Measurements from ENCODE around the gene AOAH.
"Not testable (repeated sequence)": the region's sequence is repeated elsewhere in the genome, so short reads cannot be mapped to it uniquely, and the experiment has no call there.

Gene AOAH

GRCh38 chr7:36496576-36496975, 227.7 kb downstream of the AOAH start:
- Histone ChIP-seq H3K4me3 (ENCODE audit: low read depth in 1 of 2, low read length in 2 of 2) (no peak overlapping the region), H3K27me3 (ENCODE audit: insufficient read depth, low read length, poor library complexity) (no peaks in the 10 kb centered on the region), H3K9ac (ENCODE audit: low read depth, low read length) (no peak overlapping the region), H3K9me3 (ENCODE audit: insufficient read depth, low read length, severe bottlenecking) (no peaks in the 10 kb centered on the region), H4K20me1 (ENCODE audit: insufficient read depth, low read length) (no peaks in the 10 kb centered on the region), H3K4me2 (ENCODE audit: insufficient read depth, low read length) (no peak overlapping the region), H3K36me3 (ENCODE audit: insufficient read depth, low read length) (no peaks in the 10 kb centered on the region), H3K4me1 (ENCODE audit: insufficient read depth, low read length) (no peaks in the 10 kb centered on the region), H2AFZ (ENCODE audit: low read depth, low read length) (no peak overlapping the region), H3K27ac (ENCODE audit: low read length) (no peak overlapping the region), H3K79me2 (ENCODE audit: insufficient read depth, low read length) (no peaks in the 10 kb centered on the region)
- DNase-seq (no peak), ATAC-seq (ENCODE audit: insufficient read depth, low read depth) (no peak)
- TF ChIP-seq EZH2 (IDR thresholded peaks at IDR 0.05; ENCODE audit: borderline replicate concordance, low read depth, low read length, severe bottlenecking), result no peak
- no peak for TF ChIP-seq CTCF (IDR thresholded peaks at IDR 0.05; ENCODE audit: borderline replicate concordance, extremely low read depth, low read length, poor library complexity, severe bottlenecking)

- DNase-seq, result no peak
- Histone ChIP-seq H3K4me2 (ENCODE audit: insufficient read depth, low read length) (no peak overlapping the region), H3K9ac (ENCODE audit: low read depth, low read length) (no peak overlapping the region), H3K27me3 (ENCODE audit: insufficient read depth, low read length, poor library complexity) (no peaks in the 10 kb centered on the region), H3K4me1 (ENCODE audit: insufficient read depth, low read length) (no peaks in the 10 kb centered on the region), H3K36me3 (ENCODE audit: insufficient read depth, low read length) (no peaks in the 10 kb centered on the region), H3K27ac (ENCODE audit: low read length) (no peak overlapping the region), H3K4me3 (ENCODE audit: low read depth in 1 of 2, low read length in 2 of 2) (no peak overlapping the region), H3K9me3 (ENCODE audit: insufficient read depth, low read length, severe bottlenecking) (no peaks in the 10 kb centered on the region), H2AFZ (ENCODE audit: low read depth, low read length) (no peak overlapping the region), H4K20me1 (ENCODE audit: insufficient read depth, low read length) (no peaks in the 10 kb centered on the region), H3K79me2 (ENCODE audit: insufficient read depth, low read length) (no peaks in the 10 kb centered on the region)
- ATAC-seq (ENCODE audit: insufficient read depth, low read depth), result no peak
- no peak for TF ChIP-seq EZH2 (IDR thresholded peaks at IDR 0.05; ENCODE audit: borderline replicate concordance, low read depth, low read length, severe bottlenecking)
- no peak for TF ChIP-seq CTCF (IDR thresholded peaks at IDR 0.05; ENCODE audit: borderline replicate concordance, extremely low read depth, low read length, poor library complexity, severe bottlenecking)
Measured at GRCh38 chr7:36491317-36491716, 233.0 kb downstream of the AOAH start.

GRCh38 chr7:36490419-36490830, 233.9 kb downstream of the AOAH start:
- no peak overlapping the region for H3K4me2 ChIP-seq (ENCODE audit: insufficient read depth, low read length)

GRCh38 chr7:36488672-36489071, 235.6 kb downstream of the AOAH start:
- H3K27me3 ChIP-seq (ENCODE audit: insufficient read depth, low read length, poor library complexity); H3K36me3 ChIP-seq (ENCODE audit: insufficient read depth, low read length); H3K9ac ChIP-seq (ENCODE audit: low read depth, low read length); ATAC-seq (ENCODE audit: insufficient read depth, low read depth); H3K9me3 ChIP-seq (ENCODE audit: insufficient read depth, low read length, severe bottlenecking); H2AFZ ChIP-seq (ENCODE audit: low read depth, low read length); H4K20me1 ChIP-seq (ENCODE audit: insufficient read depth, low read length); H3K79me2 ChIP-seq (ENCODE audit: insufficient read depth, low read length); DNase-seq; H3K27ac ChIP-seq (ENCODE audit: low read length); H3K4me1 ChIP-seq (ENCODE audit: insufficient read depth, low read length); H3K4me2 ChIP-seq (ENCODE audit: insufficient read depth, low read length); H3K4me3 ChIP-seq (ENCODE audit: low read depth in 1 of 2, low read length in 2 of 2): not testable (repeated sequence)

More at GRCh38 chr7:36490419-36490830, 233.9 kb downstream of the AOAH start:
- TF ChIP-seq CTCF (IDR thresholded peaks at IDR 0.05; ENCODE audit: borderline replicate concordance, extremely low read depth, low read length, poor library complexity, severe bottlenecking) (no peak), EZH2 (IDR thresholded peaks at IDR 0.05; ENCODE audit: borderline replicate concordance, low read depth, low read length, severe bottlenecking) (no peak)
- no peaks in the 10 kb centered on the region for H4K20me1 ChIP-seq (ENCODE audit: insufficient read depth, low read length)
- DNase-seq, result no peak
- no peak overlapping the region for H2AFZ ChIP-seq (ENCODE audit: low read depth, low read length)
- H3K9me3 ChIP-seq (ENCODE audit: insufficient read depth, low read length, severe bottlenecking), result no peaks in the 10 kb centered on the region
- H3K27ac ChIP-seq (ENCODE audit: low read length), result no peak overlapping the region
- H3K79me2 ChIP-seq (ENCODE audit: insufficient read depth, low read length), result no peaks in the 10 kb centered on the region
- no peaks in the 10 kb centered on the region for H3K4me1 ChIP-seq (ENCODE audit: insufficient read depth, low read length)
- H3K27me3 ChIP-seq (ENCODE audit: insufficient read depth, low read length, poor library complexity), result no peaks in the 10 kb centered on the region
- no peak overlapping the region for H3K4me3 ChIP-seq (ENCODE audit: low read depth in 1 of 2, low read length in 2 of 2)
- H3K36me3 ChIP-seq (ENCODE audit: insufficient read depth, low read length), result no peaks in the 10 kb centered on the region
- ATAC-seq (ENCODE audit: insufficient read depth, low read depth), result no peak
- H3K9ac ChIP-seq (ENCODE audit: low read depth, low read length), result no peak overlapping the region

Measured in DND-41 (cell line).